Suprapubic skin (tissue), 4 donors: Measurements from ENCODE around the gene GALNT9.

Experiments
- CTCF ChIP-seq, 2 donors: fragments of 200-600 bp in 1 of 2; fragments of 450-650 bp in 1 of 2; sonication (generic) in 1 of 2; IDR thresholded peaks; one replicate each; pipeline ENCODE4 v1.5.1; 2016 to 2019; ENCODE audit warnings: antibody characterized with exemption in 2 of 2, mild to moderate bottlenecking in 1 of 2, moderate library complexity in 1 of 2
- EP300 ChIP-seq: sonication (generic); formaldehyde crosslinking; IDR thresholded peaks from one replicate; pipeline ENCODE4 v1.6.1; 2017; ENCODE audit warnings: antibody characterized with exemption
- POLR2A ChIP-seq, 2 donors: fragments of 450-650 bp; IDR thresholded peaks; one replicate each; pipeline ENCODE4 v1.6.1; 2017; ENCODE audit warnings: antibody characterized with exemption in 2 of 2, mild to moderate bottlenecking in 2 of 2, moderate library complexity in 2 of 2
- POLR2AphosphoS5 ChIP-seq, 3 donors: sonication (generic); formaldehyde crosslinking; IDR thresholded peaks; one replicate each; pipeline ENCODE4 v1.6.1; 2017; ENCODE audit warnings: antibody characterized with exemption in 3 of 3

GRCh38 chr12:132244724-132245295 is 84.6 kb downstream of the GALNT9 start:
- no peak for TF ChIP-seq POLR2A (IDR thresholded peaks at IDR 0.05)
- TF ChIP-seq CTCF (IDR thresholded peaks at IDR 0.05) = no peak
- TF ChIP-seq POLR2AphosphoS5 (IDR thresholded peaks at IDR 0.05) = no peak
- no peak for TF ChIP-seq EP300
